ENCODE results near the gene HECW1.

HECW1 gene

GRCh38 chr7:43501870-43502269, 389.4 kb downstream of the HECW1 start:
- no peak overlapping the region for H3K9ac ChIP-seq (ENCODE audit: insufficient read length)
- DNase-seq (ENCODE audit: low read depth, low spot score), result no peak

GRCh38 chr7:43502941-43503340, 390.5 kb downstream of the HECW1 start:
- H3K9ac ChIP-seq (ENCODE audit: insufficient read length), result no peak overlapping the region
- TF ChIP-seq POLR2AphosphoS5 (IDR thresholded peaks at IDR 0.05; ENCODE audit: borderline replicate concordance, low read depth, low read length) (no peak), FOXP2 (optimal IDR thresholded peaks at IDR 0.05; ENCODE audit: control extremely low read depth, extremely low read length, insufficient read depth) (no peak), EZH2 (IDR thresholded peaks at IDR 0.05) (no peak)
- no peak overlapping the region for H3K27ac ChIP-seq
- H3K9me3 ChIP-seq (ENCODE audit: low read depth, low read length), result no peaks in the 10 kb centered on the region
- H3K36me3 ChIP-seq (ENCODE audit: insufficient read depth, low read length), result no peaks in the 10 kb centered on the region
- no peak overlapping the region for H3K4me3 ChIP-seq
- no peak for DNase-seq (ENCODE audit: low read depth, low spot score)

More at GRCh38 chr7:43501870-43502269, 389.4 kb downstream of the HECW1 start:
- Histone ChIP-seq H3K36me3 (ENCODE audit: insufficient read depth, low read length) (no peaks in the 10 kb centered on the region), H3K27ac (no peak overlapping the region), H3K9me3 (ENCODE audit: low read depth, low read length) (no peaks in the 10 kb centered on the region), H3K4me3 (no peak overlapping the region)
- TF ChIP-seq FOXP2 (optimal IDR thresholded peaks at IDR 0.05; ENCODE audit: control extremely low read depth, extremely low read length, insufficient read depth) (no peak), POLR2AphosphoS5 (IDR thresholded peaks at IDR 0.05; ENCODE audit: borderline replicate concordance, low read depth, low read length) (no peak), EZH2 (IDR thresholded peaks at IDR 0.05) (no peak)

- Histone ChIP-seq H3K36me3 (ENCODE audit: insufficient read depth, low read length) (no peaks in the 10 kb centered on the region), H3K27ac (no peak overlapping the region), H3K9ac (ENCODE audit: insufficient read length) (no peak overlapping the region), H3K4me3 (no peak overlapping the region), H3K9me3 (ENCODE audit: low read depth, low read length) (no peaks in the 10 kb centered on the region)
- DNase-seq (ENCODE audit: low read depth, low spot score), result no peak
- TF ChIP-seq POLR2AphosphoS5 (IDR thresholded peaks at IDR 0.05; ENCODE audit: borderline replicate concordance, low read depth, low read length) (no peak), EZH2 (IDR thresholded peaks at IDR 0.05) (no peak), FOXP2 (optimal IDR thresholded peaks at IDR 0.05; ENCODE audit: control extremely low read depth, extremely low read length, insufficient read depth) (no peak)
These were observed 393.0 kb downstream of the HECW1 start for GRCh38 chr7:43505412-43505811.

- no peaks in the 10 kb centered on the region for H3K36me3 ChIP-seq (ENCODE audit: insufficient read depth, low read length)
- no peak overlapping the region for H3K4me3 ChIP-seq
- no peak overlapping the region for H3K9ac ChIP-seq (ENCODE audit: insufficient read length)
- no peak for DNase-seq (ENCODE audit: low read depth, low spot score)
- no peak overlapping the region for H3K27ac ChIP-seq
- TF ChIP-seq POLR2AphosphoS5 (IDR thresholded peaks at IDR 0.05; ENCODE audit: borderline replicate concordance, low read depth, low read length) (no peak), EZH2 (IDR thresholded peaks at IDR 0.05) (no peak), FOXP2 (optimal IDR thresholded peaks at IDR 0.05; ENCODE audit: control extremely low read depth, extremely low read length, insufficient read depth) (no peak)
- no peaks in the 10 kb centered on the region for H3K9me3 ChIP-seq (ENCODE audit: low read depth, low read length)
These were observed 394.0 kb downstream of the HECW1 start for GRCh38 chr7:43506460-43506859.

- Histone ChIP-seq H3K4me3 (no peak overlapping the region), H3K9me3 (ENCODE audit: low read depth, low read length) (no peaks in the 10 kb centered on the region), H3K27ac (no peak overlapping the region), H3K9ac (ENCODE audit: insufficient read length) (no peak overlapping the region), H3K36me3 (ENCODE audit: insufficient read depth, low read length) (no peaks in the 10 kb centered on the region)
- TF ChIP-seq EZH2 (IDR thresholded peaks at IDR 0.05) (no peak), POLR2AphosphoS5 (IDR thresholded peaks at IDR 0.05; ENCODE audit: borderline replicate concordance, low read depth, low read length) (no peak), FOXP2 (optimal IDR thresholded peaks at IDR 0.05; ENCODE audit: control extremely low read depth, extremely low read length, insufficient read depth) (no peak)
- DNase-seq (ENCODE audit: low read depth, low spot score), result no peak
These were observed 396.0 kb downstream of the HECW1 start for GRCh38 chr7:43508461-43508860.

- DNase-seq (ENCODE audit: low read depth, low spot score), result no peak
- no peak overlapping the region for H3K4me3 ChIP-seq
- no peak overlapping the region for H3K27ac ChIP-seq
- no peak overlapping the region for H3K9ac ChIP-seq (ENCODE audit: insufficient read length)
- H3K36me3 ChIP-seq (ENCODE audit: insufficient read depth, low read length), result no peaks in the 10 kb centered on the region
- TF ChIP-seq POLR2AphosphoS5 (IDR thresholded peaks at IDR 0.05; ENCODE audit: borderline replicate concordance, low read depth, low read length), result no peak
- no peak for TF ChIP-seq FOXP2 (optimal IDR thresholded peaks at IDR 0.05; ENCODE audit: control extremely low read depth, extremely low read length, insufficient read depth)
- no peak for TF ChIP-seq EZH2 (IDR thresholded peaks at IDR 0.05)
- H3K9me3 ChIP-seq (ENCODE audit: low read depth, low read length), result no peaks in the 10 kb centered on the region
These were observed 397.5 kb downstream of the HECW1 start for GRCh38 chr7:43509906-43510305.

GRCh38 chr7:43511029-43511428, 398.6 kb downstream of the HECW1 start:
- no peak overlapping the region for H3K9ac ChIP-seq (ENCODE audit: insufficient read length)
- H3K36me3 ChIP-seq (ENCODE audit: insufficient read depth, low read length), result no peaks in the 10 kb centered on the region
- no peak for TF ChIP-seq FOXP2 (optimal IDR thresholded peaks at IDR 0.05; ENCODE audit: control extremely low read depth, extremely low read length, insufficient read depth)
- no peak for TF ChIP-seq POLR2AphosphoS5 (IDR thresholded peaks at IDR 0.05; ENCODE audit: borderline replicate concordance, low read depth, low read length)
- no peaks in the 10 kb centered on the region for H3K9me3 ChIP-seq (ENCODE audit: low read depth, low read length)
- no peak overlapping the region for H3K4me3 ChIP-seq
- H3K27ac ChIP-seq, result no peak overlapping the region
- DNase-seq (ENCODE audit: low read depth, low spot score), result no peak

- no peaks in the 10 kb centered on the region for H3K9me3 ChIP-seq (ENCODE audit: low read depth, low read length)
- H3K36me3 ChIP-seq (ENCODE audit: insufficient read depth, low read length), result no peaks in the 10 kb centered on the region
- no peak overlapping the region for H3K27ac ChIP-seq
- H3K9ac ChIP-seq (ENCODE audit: insufficient read length), result no peak overlapping the region
- DNase-seq (ENCODE audit: low read depth, low spot score), result no peak
- TF ChIP-seq POLR2AphosphoS5 (IDR thresholded peaks at IDR 0.05; ENCODE audit: borderline replicate concordance, low read depth, low read length) (no peak), FOXP2 (optimal IDR thresholded peaks at IDR 0.05; ENCODE audit: control extremely low read depth, extremely low read length, insufficient read depth) (no peak), EZH2 (IDR thresholded peaks at IDR 0.05) (no peak)
- H3K4me3 ChIP-seq, result no peak overlapping the region
These were observed 399.5 kb downstream of the HECW1 start for GRCh38 chr7:43511769-43512515.

GRCh38 chr7:43513251-43513650, 400.8 kb downstream of the HECW1 start:
- Histone ChIP-seq H3K9ac (ENCODE audit: insufficient read length) (no peak overlapping the region), H3K9me3 (ENCODE audit: low read depth, low read length) (no peaks in the 10 kb centered on the region), H3K4me3 (no peak overlapping the region), H3K27ac (no peak overlapping the region), H3K36me3 (ENCODE audit: insufficient read depth, low read length) (no peaks in the 10 kb centered on the region)
- DNase-seq (ENCODE audit: low read depth, low spot score), result peak; percentile 16
- TF ChIP-seq POLR2AphosphoS5 (IDR thresholded peaks at IDR 0.05; ENCODE audit: borderline replicate concordance, low read depth, low read length) (no peak), FOXP2 (optimal IDR thresholded peaks at IDR 0.05; ENCODE audit: control extremely low read depth, extremely low read length, insufficient read depth) (no peak), EZH2 (IDR thresholded peaks at IDR 0.05) (no peak)

Data from SK-N-MC (cell line).